Measurements from ENCODE around the gene PCED1B.

Gene PCED1B

GRCh38 chr12:47079468-47079980 is at the start of gene PCED1B, which contains the start of gene AMIGO2 (continued):
- TF ChIP-seq ZNF518A (tag by site-specific recombination; conservative IDR thresholded peaks at IDR 0.05; ENCODE audit: low read depth) (no peak), INSM2 (tag by site-specific recombination; IDR thresholded peaks at IDR 0.05) (no peak), ZBTB11 (tag by site-specific recombination; conservative IDR thresholded peaks at IDR 0.05; ENCODE audit: low read depth) (peak; percentile 45; the same call in 1 of the 2 replicates), ZNF175 (tag by site-specific recombination; IDR thresholded peaks at IDR 0.05) (no peak), ZSCAN16 (tag by site-specific recombination; IDR thresholded peaks at IDR 0.05) (no peak), PATZ1 (tag by site-specific recombination; IDR thresholded peaks at IDR 0.05) (peak; percentile 15; the same call in 1 of the 2 replicates), ZBTB20 (tag by site-specific recombination; IDR thresholded peaks at IDR 0.05) (peak; percentile 73), ZNF366 (tag by site-specific recombination; conservative IDR thresholded peaks at IDR 0.05) (0 out of 2 replicates have a peak, but pooled peaks have one; percentile 1), ZNF155 (tag by site-specific recombination; IDR thresholded peaks at IDR 0.05) (no peak), ZBTB8A (tag by site-specific recombination; IDR thresholded peaks at IDR 0.05) (peak; percentile 50; the same call in 1 of the 2 replicates), PRDM4 (tag by site-specific recombination; IDR thresholded peaks at IDR 0.05) (peak; percentile 21; the same call in 1 of the 2 replicates)

Data from HEK293 (cell line).